Measurements from ENCODE around the gene CLMP. TPM values are rescaled to one million over a fixed set of nuclear protein-coding genes. Genes with fewer than 3 reads are reported as not detected.
"Not testable (repeated sequence)": the region's sequence is repeated elsewhere in the genome, so short reads cannot be mapped to it uniquely, and the experiment has no call there.

CLMP gene
- total and polyA plus RNA-seq, 9 donors, result 11.9 to 70.5 (median 25.3) TPM

DNA sequence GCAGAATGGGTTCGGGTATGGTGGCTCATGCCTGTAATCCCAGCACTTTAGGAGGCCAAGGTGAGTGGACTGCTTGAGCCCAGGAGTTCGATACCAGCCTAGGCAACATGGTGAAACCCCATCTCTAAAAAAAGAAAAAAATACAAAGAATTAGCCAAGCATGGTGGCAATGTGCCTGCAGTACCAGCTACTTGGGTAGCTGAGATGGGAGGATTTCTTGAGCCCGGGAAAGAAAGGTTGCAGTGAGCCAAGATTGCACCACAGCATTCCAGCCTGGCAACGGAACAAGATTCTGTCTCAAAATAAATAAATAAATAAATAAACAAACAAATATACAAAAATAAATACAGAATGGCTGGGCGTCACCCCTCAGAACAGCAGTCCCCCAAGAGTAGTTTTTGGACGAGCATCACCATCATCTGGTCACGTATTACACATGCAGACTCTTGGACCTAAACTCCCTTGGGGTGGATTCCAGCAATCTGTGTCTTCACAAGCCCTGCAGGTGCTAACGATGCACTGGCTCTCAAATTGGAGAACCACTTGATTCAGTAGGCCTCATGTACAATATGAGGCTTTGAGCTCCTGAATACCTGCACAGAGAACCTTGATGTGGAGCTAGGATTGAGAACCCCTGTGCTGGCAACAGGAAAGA, 33.5 kb downstream of the CLMP start:
- no peaks in the 10 kb centered on the region for H3K9me3 ChIP-seq
- no peaks in the 10 kb centered on the region for H3K36me3 ChIP-seq
- TF ChIP-seq, protein P1, sequence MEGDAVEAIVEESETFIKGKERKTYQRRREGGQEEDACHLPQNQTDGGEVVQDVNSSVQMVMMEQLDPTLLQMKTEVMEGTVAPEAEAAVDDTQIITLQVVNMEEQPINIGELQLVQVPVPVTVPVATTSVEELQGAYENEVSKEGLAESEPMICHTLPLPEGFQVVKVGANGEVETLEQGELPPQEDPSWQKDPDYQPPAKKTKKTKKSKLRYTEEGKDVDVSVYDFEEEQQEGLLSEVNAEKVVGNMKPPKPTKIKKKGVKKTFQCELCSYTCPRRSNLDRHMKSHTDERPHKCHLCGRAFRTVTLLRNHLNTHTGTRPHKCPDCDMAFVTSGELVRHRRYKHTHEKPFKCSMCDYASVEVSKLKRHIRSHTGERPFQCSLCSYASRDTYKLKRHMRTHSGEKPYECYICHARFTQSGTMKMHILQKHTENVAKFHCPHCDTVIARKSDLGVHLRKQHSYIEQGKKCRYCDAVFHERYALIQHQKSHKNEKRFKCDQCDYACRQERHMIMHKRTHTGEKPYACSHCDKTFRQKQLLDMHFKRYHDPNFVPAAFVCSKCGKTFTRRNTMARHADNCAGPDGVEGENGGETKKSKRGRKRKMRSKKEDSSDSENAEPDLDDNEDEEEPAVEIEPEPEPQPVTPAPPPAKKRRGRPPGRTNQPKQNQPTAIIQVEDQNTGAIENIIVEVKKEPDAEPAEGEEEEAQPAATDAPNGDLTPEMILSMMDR (IDR thresholded peaks at IDR 0.05), result no peak
- TF ChIP-seq EP300 (IDR thresholded peaks at IDR 0.05), result no peak
- H3K27me3 ChIP-seq, result no peaks in the 10 kb centered on the region
- intact Hi-C loops (cut with DNase I), result loop anchor here in 1 of 4 donors (10.0 kb wide), 1 partner anchor 73 kb away; no protein-coding TSS in a partner anchor
- H3K4me3 ChIP-seq, result no peak overlapping the region
- DNase-seq, result no peak
- peaks cover 2% of the 10 kb centered on the region for H3K4me1 ChIP-seq (ENCODE audit: insufficient read depth)
- WGBS, 3 donors, result 80 to 94% (median 81%) methylated on average over 8 of the region's 8 CpGs
- no peak overlapping the region for H3K27ac ChIP-seq

DNA sequence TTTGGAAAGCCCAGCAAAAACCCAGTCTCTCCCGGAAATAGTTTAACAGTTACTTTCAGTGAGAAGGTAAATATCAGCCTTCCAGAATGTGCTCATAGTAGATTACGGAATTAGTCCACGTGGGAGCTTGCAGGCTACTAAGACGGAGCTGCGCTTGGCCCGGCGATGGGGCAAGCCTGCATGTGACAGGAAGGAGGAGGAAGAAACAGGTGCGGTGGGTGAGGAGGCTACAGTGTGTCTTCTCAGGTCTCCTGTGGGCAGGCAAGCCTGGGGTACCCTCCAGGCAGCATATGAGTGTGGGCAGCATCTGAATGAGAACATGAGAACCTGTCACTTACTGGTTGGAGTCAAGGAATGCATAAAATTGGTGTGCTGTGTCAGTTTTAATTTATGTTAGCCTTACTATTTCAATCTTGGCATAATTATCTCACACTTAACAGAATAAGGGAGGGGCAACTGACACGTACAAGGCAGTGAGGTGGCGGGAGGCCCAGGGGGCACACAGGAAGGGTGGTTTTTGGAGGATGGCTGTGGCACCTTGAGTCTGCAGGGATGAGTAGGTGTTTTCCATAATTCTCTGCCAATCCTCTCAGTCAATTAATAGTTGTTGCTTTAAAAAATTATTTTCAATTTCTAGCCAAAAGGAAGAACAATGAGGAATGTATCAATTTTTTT, 35.7 kb downstream of the CLMP start:
- intact Hi-C loops (cut with DNase I), result no loop called here
- TF ChIP-seq, protein P1 (IDR thresholded peaks at IDR 0.05), result no peak
- TF ChIP-seq EP300 (IDR thresholded peaks at IDR 0.05) (no peak), POLR2A (IDR thresholded peaks at IDR 0.05) (no peak)
- 57 to 66% (median 60%) methylated on average over 10 of the region's 10 CpGs for WGBS, 3 donors
- Histone ChIP-seq H3K4me1 (ENCODE audit: insufficient read depth) (no peaks in the 10 kb centered on the region), H3K9me3 (no peaks in the 10 kb centered on the region), H3K27ac (no peak overlapping the region), H3K27me3 (no peaks in the 10 kb centered on the region), H3K4me3 (no peak overlapping the region), H3K36me3 (no peaks in the 10 kb centered on the region)
- no peak for DNase-seq

DNA sequence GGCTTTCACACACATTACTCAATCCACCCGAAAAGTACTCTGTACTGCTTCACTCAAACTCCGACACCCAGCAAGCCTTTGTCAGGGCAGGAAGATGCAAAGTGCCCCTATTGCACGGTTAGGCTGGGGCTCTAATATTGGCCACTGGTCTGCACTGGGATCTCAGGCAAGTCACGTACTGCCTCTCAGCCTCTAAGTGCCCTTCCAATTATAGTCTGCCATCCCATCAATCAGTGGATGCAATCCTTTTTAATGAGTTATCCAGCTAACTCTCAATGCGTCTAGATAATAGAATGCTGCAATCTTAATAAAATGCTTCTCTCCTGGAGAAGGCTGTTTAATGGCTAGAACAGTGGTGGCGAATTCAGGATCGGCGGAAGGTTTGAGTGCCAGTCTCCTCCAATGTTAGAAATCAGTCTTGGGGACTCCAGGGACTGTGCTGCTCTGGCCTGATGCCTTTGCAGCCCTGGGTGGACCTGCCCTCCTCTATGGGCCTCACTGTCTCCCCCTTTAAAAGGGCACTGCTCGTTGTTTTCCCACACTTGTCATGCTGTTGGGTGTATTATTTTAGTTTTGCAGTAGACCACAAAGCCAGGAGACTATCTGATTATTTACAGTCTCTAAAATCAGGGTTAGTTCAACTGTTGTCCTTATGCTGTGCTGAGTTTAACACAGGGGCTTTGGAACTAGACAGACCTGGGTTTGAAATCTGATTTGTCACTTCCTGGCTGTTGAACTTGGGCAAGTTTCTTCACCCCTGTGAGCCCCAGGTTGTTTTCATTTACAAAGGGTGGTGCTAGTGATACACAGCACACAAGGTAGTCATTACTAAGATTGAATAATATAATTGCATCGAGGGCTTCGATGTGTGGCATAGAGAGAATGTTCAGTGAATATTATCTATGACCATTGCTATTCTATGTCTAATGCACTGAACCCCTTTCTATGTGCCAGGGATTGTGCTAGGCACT, 36.7 kb downstream of the CLMP start:
- no peaks in the 10 kb centered on the region for H3K4me1 ChIP-seq (ENCODE audit: insufficient read depth)

DNA sequence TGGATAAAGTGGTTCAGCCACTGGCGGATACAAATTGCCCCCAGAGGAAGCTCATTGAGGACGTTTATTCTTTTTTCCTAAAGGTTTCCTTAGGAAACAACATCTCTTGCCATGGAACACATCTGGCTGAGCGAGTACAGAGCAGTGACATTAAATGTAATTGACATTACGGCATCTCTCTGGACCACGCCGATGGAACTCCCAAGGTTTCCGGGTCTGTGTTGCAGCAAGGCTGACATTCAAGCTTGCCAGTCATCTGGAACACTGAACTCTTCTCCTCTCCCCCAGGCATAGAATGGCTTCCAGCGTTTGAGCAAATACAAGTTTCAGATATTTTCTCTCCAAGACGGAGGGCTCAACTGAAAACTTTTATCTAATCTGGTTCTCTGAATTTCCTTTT, 42.1 kb downstream of the CLMP start:
- no peak for DNase-seq
- H3K4me1 ChIP-seq (ENCODE audit: insufficient read depth), result no peaks in the 10 kb centered on the region
- no peaks in the 10 kb centered on the region for H3K36me3 ChIP-seq
- no peak overlapping the region for H3K27ac ChIP-seq
- TF ChIP-seq EP300 (IDR thresholded peaks at IDR 0.05) (no peak), POLR2A (IDR thresholded peaks at IDR 0.05) (no peak)
- TF ChIP-seq, protein P1 (IDR thresholded peaks at IDR 0.05), result no peak
- H3K4me3 ChIP-seq, result no peak overlapping the region
- H3K9me3 ChIP-seq, result no peaks in the 10 kb centered on the region
- 46 to 78% (median 72%) methylated on average over 9 of the region's 9 CpGs for WGBS, 3 donors
- intact Hi-C loops (cut with DNase I), result no loop called here
- no peaks in the 10 kb centered on the region for H3K27me3 ChIP-seq

More for the DNA sequence above, 36.7 kb downstream of the CLMP start:
- H3K9me3 ChIP-seq, result no peaks in the 10 kb centered on the region
- H3K27ac ChIP-seq, result no peak overlapping the region
- intact Hi-C loops (cut with DNase I), result no loop called here
- TF ChIP-seq POLR2A (IDR thresholded peaks at IDR 0.05) (no peak), EP300 (IDR thresholded peaks at IDR 0.05) (no peak)
- TF ChIP-seq, protein P1 (IDR thresholded peaks at IDR 0.05), result no peak
- no peaks in the 10 kb centered on the region for H3K36me3 ChIP-seq
- H3K4me3 ChIP-seq, result no peak overlapping the region
- 91 to 95% (median 92%) methylated on average over 11 of the region's 11 CpGs for WGBS, 3 donors
- DNase-seq, result no peak
- no peaks in the 10 kb centered on the region for H3K27me3 ChIP-seq

DNA sequence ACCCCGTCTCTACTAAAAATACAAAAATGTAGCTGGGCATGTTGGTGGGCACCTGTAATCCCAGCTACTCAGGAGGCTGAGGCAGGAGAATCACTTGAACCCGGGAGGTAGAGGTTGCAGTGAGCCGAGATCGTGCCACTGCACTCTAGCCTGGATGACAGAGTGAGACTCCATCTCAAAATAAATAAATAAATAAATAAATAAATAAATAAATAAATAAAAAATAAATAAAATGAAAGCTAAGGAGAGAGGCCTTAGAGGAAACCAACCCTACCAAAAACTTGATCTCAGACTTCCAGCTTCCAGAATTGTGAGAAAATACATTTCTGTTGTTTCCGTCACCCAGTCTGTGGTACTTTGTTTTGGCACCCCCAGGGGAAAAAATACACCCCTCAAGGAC, 42.7 kb downstream of the CLMP start:
- WGBS, 3 donors, result 95 to 98% (median 97%) methylated on average over 5 of the region's 5 CpGs
- H3K36me3 ChIP-seq; intact Hi-C loops (cut with DNase I); H3K4me1 ChIP-seq (ENCODE audit: insufficient read depth); H3K4me3 ChIP-seq; H3K27ac ChIP-seq; H3K27me3 ChIP-seq; DNase-seq; H3K9me3 ChIP-seq: not testable (repeated sequence)

All from ovary (tissue), 9 donors.